Esophagus muscularis mucosa (tissue), 4 donors: Measurements from ENCODE around the gene PRKN. TPM values are rescaled to one million over a fixed set of nuclear protein-coding genes. Genes with fewer than 3 reads are reported as not detected.

Source experiments
- DNase-seq: peaks from one replicate; pipeline ENCODE4 v3.0.0-alpha.2; 2017; ENCODE audit errors: extremely low spot score
- H3K27ac ChIP-seq, 4 donors: fragments of 200-600 bp; sonication (generic); replicated peaks in 1 of 4; 1 replicate in 3 of 4; 2 replicates in 1 of 4; pipeline ENCODE4 v1.5.1; 2016 to 2019; ENCODE audit warnings: mild to moderate bottlenecking in 1 of 4
- H3K27me3 ChIP-seq, 4 donors: fragments of 200-600 bp; sonication (generic); one replicate each; pipeline versions ENCODE4 v1.5.1 to v1.6.0; 2016 to 2019
- H3K36me3 ChIP-seq, 4 donors: fragments of 200-600 bp; sonication (generic); one replicate each; pipeline ENCODE4 v1.5.1; 2016 to 2019
- H3K4me1 ChIP-seq, 4 donors: fragments of 200-600 bp; sonication (generic); one replicate each; pipeline ENCODE4 v1.5.1; 2016 to 2019
- H3K4me3 ChIP-seq, 4 donors: fragments of 200-600 bp; sonication (generic); 1 replicate in 2 of 4; 2 replicates in 2 of 4; pipeline ENCODE4 v1.5.1; 2016 to 2019; ENCODE audit warnings: mild to moderate bottlenecking in 4 of 4, moderate library complexity in 1 of 4
- H3K9me3 ChIP-seq, 4 donors: fragments of 200-600 bp; sonication (generic); 1 replicate in 3 of 4; 2 replicates in 1 of 4; pipeline ENCODE4 v1.5.1; 2016 to 2019
- CTCF ChIP-seq, 3 experiments: fragments of 200-600 bp in 2 of 3; fragments of 450-650 bp in 1 of 3; sonication (generic) in 2 of 3; IDR thresholded peaks; one replicate each; pipeline ENCODE4 v1.5.1; 2017 to 2019; ENCODE audit warnings: antibody characterized with exemption in 3 of 3, mild to moderate bottlenecking in 2 of 3, moderate library complexity in 1 of 3
- EP300 ChIP-seq: sonication (generic); formaldehyde crosslinking; IDR thresholded peaks from one replicate; pipeline ENCODE4 v1.6.1; 2017; ENCODE audit warnings: antibody characterized with exemption
- POLR2A ChIP-seq: fragments of 450-650 bp; IDR thresholded peaks from one replicate; pipeline ENCODE4 v1.6.1; 2017; ENCODE audit warnings: antibody characterized with exemption, moderate library complexity, mild to moderate bottlenecking, low read depth
- POLR2AphosphoS5 ChIP-seq, 2 donors: sonication (generic); formaldehyde crosslinking; IDR thresholded peaks; one replicate each; pipeline ENCODE4 v1.6.1; 2017; ENCODE audit warnings: antibody characterized with exemption in 2 of 2
- WGBS: methylation state at CpG from one replicate; pipeline ENCODE4 v1.1.5; 2018; 5-methylcytosine and 5-hydroxymethylcytosine counted together
- intact Hi-C: fragments of 100-400 bp; cut with DNase I; formaldehyde crosslinking; loops from one replicate; pipeline ENCODE4 v1.15.1; 2023
- total RNA-seq, 4 donors: library from RNA; depleted of rRNA; stranded (reverse); fragments of >200 nt; gene quantifications; one replicate each; pipeline versions ENCODE4 v1.1.0 to v1.2.1, GENCODE V29; 2016

Gene PRKN
- total RNA-seq, 4 donors from 2014 or later: 9.6 to 14.5 (median 10.8) TPM

GRCh38 chr6:162709431-162709830 lies 18.1 kb downstream of the PRKN start:
- H3K27ac ChIP-seq: no peak overlapping the region
- no peaks in the 10 kb centered on the region for H3K27me3 ChIP-seq
- TF ChIP-seq POLR2AphosphoS5 (IDR thresholded peaks at IDR 0.05): no peak
- TF ChIP-seq POLR2A: no peak
- TF ChIP-seq EP300: no peak
- TF ChIP-seq CTCF (IDR thresholded peaks at IDR 0.05): no peak
- no peaks in the 10 kb centered on the region for H3K9me3 ChIP-seq
- no peak for DNase-seq
- WGBS: 90% methylated on average over 4 of the region's 4 CpGs
- peaks cover 6 to 18% (median 10%) of the 10 kb centered on the region in 4 donors for H3K4me1 ChIP-seq
- no peak overlapping the region for H3K4me3 ChIP-seq
- H3K36me3 ChIP-seq: no peaks in the 10 kb centered on the region
- intact Hi-C loops: no loop called here

- no peaks in the 10 kb centered on the region for H3K36me3 ChIP-seq
- no peaks in the 10 kb centered on the region for H3K27me3 ChIP-seq
- TF ChIP-seq EP300 (no peak), POLR2A (no peak), POLR2AphosphoS5 (IDR thresholded peaks at IDR 0.05) (no peak), CTCF (IDR thresholded peaks at IDR 0.05) (no peak)
- DNase-seq: no peak
- H3K9me3 ChIP-seq: no peaks in the 10 kb centered on the region
- 98% methylated on average over 6 of the region's 6 CpGs for WGBS
- peaks cover 6 to 18% (median 10%) of the 10 kb centered on the region in 4 donors for H3K4me1 ChIP-seq
- intact Hi-C loops: no loop called here
- no peak overlapping the region for H3K27ac ChIP-seq
- H3K4me3 ChIP-seq: no peak overlapping the region
These were observed 18.6 kb downstream of the PRKN start for GRCh38 chr6:162708971-162709370.

GRCh38 chr6:162706232-162706631 lies 21.3 kb downstream of the PRKN start:
- H3K27me3 ChIP-seq: no peaks in the 10 kb centered on the region
- peak overlapping the region in 3 of 4 donors; percentile 8 to 28 (median 23) for H3K4me3 ChIP-seq
- peak overlapping the region; percentile 39 to 56 (median 46) for H3K27ac ChIP-seq
- 36% methylated on average over 6 of the region's 6 CpGs for WGBS
- DNase-seq: no peak
- intact Hi-C loops: no loop called here
- H3K9me3 ChIP-seq: no peaks in the 10 kb centered on the region
- TF ChIP-seq CTCF (IDR thresholded peaks at IDR 0.05) (no peak), EP300 (no peak), POLR2AphosphoS5 (IDR thresholded peaks at IDR 0.05) (no peak), POLR2A (no peak)
- peaks cover 6 to 18% (median 10%) of the 10 kb centered on the region in 4 donors for H3K4me1 ChIP-seq
- no peaks in the 10 kb centered on the region for H3K36me3 ChIP-seq

- Histone ChIP-seq H3K4me1 (peaks cover 6 to 18% (median 10%) of the 10 kb centered on the region in 4 donors), H3K4me3 (no peak overlapping the region)
- 70% methylated on average over 4 of the region's 4 CpGs for WGBS
These were observed 21.8 kb downstream of the PRKN start for GRCh38 chr6:162705736-162706135.

More at GRCh38 chr6:162705736-162706135, 21.8 kb downstream of the PRKN start:
- intact Hi-C loops: no loop called here
- no peak overlapping the region for H3K27ac ChIP-seq
- H3K36me3 ChIP-seq: no peaks in the 10 kb centered on the region
- no peak for DNase-seq
- no peaks in the 10 kb centered on the region for H3K9me3 ChIP-seq
- no peaks in the 10 kb centered on the region for H3K27me3 ChIP-seq
- TF ChIP-seq POLR2AphosphoS5 (IDR thresholded peaks at IDR 0.05): no peak
- no peak for TF ChIP-seq EP300
- no peak for TF ChIP-seq CTCF (IDR thresholded peaks at IDR 0.05)
- no peak for TF ChIP-seq POLR2A
